ENCODE results near the gene JOSD1. TPM values are rescaled to one million over a fixed set of nuclear protein-coding genes. Genes with fewer than 3 reads are reported as not detected.
A peak's percentile ranks its signal among the peaks of the same experiment; 100 is the strongest.

Gene JOSD1
- total and polyA plus RNA-seq, 2 donors (not counting 3 experiments of a cell fraction or from before 2014, with no cell fraction given), result 61.7 to 73.1 TPM

DNA sequence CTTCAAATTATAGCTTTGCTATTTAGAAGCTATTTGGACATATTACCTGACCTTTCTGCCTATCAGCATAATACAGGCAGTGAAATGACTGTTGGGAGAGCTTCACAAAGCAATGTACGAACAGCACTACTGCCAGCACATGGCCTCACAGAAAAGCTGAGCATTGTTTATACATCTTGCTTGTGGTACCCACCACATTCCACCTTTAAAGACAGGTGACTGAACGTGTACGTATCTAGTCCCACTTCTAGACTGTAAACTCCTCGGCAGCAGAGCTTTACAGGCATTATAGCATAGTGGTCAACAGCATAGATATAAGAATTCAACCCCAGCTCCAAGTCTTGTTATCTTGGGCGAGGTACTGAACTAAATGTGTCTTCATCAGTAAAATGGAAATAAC lies 1.6 kb downstream of the JOSD1 start:
- TF ChIP-seq, protein P1, sequence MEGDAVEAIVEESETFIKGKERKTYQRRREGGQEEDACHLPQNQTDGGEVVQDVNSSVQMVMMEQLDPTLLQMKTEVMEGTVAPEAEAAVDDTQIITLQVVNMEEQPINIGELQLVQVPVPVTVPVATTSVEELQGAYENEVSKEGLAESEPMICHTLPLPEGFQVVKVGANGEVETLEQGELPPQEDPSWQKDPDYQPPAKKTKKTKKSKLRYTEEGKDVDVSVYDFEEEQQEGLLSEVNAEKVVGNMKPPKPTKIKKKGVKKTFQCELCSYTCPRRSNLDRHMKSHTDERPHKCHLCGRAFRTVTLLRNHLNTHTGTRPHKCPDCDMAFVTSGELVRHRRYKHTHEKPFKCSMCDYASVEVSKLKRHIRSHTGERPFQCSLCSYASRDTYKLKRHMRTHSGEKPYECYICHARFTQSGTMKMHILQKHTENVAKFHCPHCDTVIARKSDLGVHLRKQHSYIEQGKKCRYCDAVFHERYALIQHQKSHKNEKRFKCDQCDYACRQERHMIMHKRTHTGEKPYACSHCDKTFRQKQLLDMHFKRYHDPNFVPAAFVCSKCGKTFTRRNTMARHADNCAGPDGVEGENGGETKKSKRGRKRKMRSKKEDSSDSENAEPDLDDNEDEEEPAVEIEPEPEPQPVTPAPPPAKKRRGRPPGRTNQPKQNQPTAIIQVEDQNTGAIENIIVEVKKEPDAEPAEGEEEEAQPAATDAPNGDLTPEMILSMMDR (IDR thresholded peaks at IDR 0.05; ENCODE audit: extremely low read depth in 1 of 2, insufficient read depth in 1 of 2, low read depth in 1 of 2, low read length in 2 of 2), result no peak
- no peak for TF ChIP-seq JUN (IDR thresholded peaks at IDR 0.05; ENCODE audit: borderline replicate concordance, insufficient read depth, insufficient read length, low read depth)
- no peak for TF ChIP-seq MYC (IDR thresholded peaks at IDR 0.05; ENCODE audit: low read depth, low read length)
- TF ChIP-seq GATA2 (IDR thresholded peaks at IDR 0.05; ENCODE audit: insufficient read depth, insufficient read length, low read depth, low read length), result no peak
- TF ChIP-seq, protein P2, sequence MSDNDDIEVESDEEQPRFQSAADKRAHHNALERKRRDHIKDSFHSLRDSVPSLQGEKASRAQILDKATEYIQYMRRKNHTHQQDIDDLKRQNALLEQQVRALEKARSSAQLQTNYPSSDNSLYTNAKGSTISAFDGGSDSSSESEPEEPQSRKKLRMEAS (IDR thresholded peaks at IDR 0.05; ENCODE audit: insufficient read depth, insufficient read length), result no peak
- no peak for TF ChIP-seq FOS (IDR thresholded peaks at IDR 0.05; ENCODE audit: borderline replicate concordance, insufficient read depth, low read length)
- no peak for TF ChIP-seq POLR2A (IDR thresholded peaks at IDR 0.05; ENCODE audit: low read depth, low read length)
- no peak for TF ChIP-seq EZH2 (IDR thresholded peaks at IDR 0.05; ENCODE audit: borderline replicate concordance, low read depth, low read length, severe bottlenecking)
- H3K27me3 ChIP-seq (ENCODE audit: control insufficient read depth in 2 of 2, insufficient read depth in 2 of 2, low read length in 2 of 2), result no peaks in the 10 kb centered on the region
- dilution Hi-C loops (cut with MboI; ENCODE audit: extremely low pct_ligation_motif_present, low sequenced_read_pairs) (no loop called here), intact Hi-C loops (cut with micrococcal nuclease) (no loop called here)
- H3K9me1 ChIP-seq (replicated peaks; ENCODE audit: control insufficient read depth, extremely low read depth, insufficient read depth, low read length), result no peaks in the 10 kb centered on the region
- FAIRE-seq (no peak), DNase-seq (ENCODE audit: low read depth, low spot score) (peak; percentile 28)
- no peak overlapping the region for H2AFZ ChIP-seq (ENCODE audit: low read depth, low read length)
- peak overlapping the region; percentile 91 for H3K9ac ChIP-seq (replicated peaks; ENCODE audit: extremely low read depth, insufficient read depth, low read length)
- no peaks in the 10 kb centered on the region for H3K9me3 ChIP-seq (replicated peaks; ENCODE audit: control insufficient read depth, insufficient read depth, low read length)
- peak overlapping the region; percentile 64 to 78 (median 75) for H3K4me3 ChIP-seq (replicated peaks in 1 of 3; ENCODE audit: insufficient read depth in 1 of 3, low read depth in 1 of 3, low read length in 3 of 3)
- H3K27ac ChIP-seq (ENCODE audit: insufficient read depth, low read depth, low read length), result peak overlapping the region; percentile 93
- H3K79me2 ChIP-seq (ENCODE audit: control insufficient read depth, insufficient read depth, low read length), result peaks cover 50% of the 10 kb centered on the region
- ChIA-PET CTCF (interaction anchor here (0.9 to 7.3 kb wide), 7 partner anchors 8 to 67 kb away, joined by 3 to 59 read pairs (median 4); partner anchors contain the start of genes GTPBP1 and TOMM22), POLR2A (interaction anchor here (1.2 kb wide), 1 partner anchor 17 kb away, joined by 4 read pairs; the partner anchor contains the start of gene TOMM22)
- no peaks in the 10 kb centered on the region for H3K36me3 ChIP-seq (ENCODE audit: control insufficient read depth in 2 of 2, extremely low read depth in 1 of 2, insufficient read depth in 2 of 2, low read length in 2 of 2)
- no TSS peak for BruUV-seq (replicated peaks)
- H3K4me1 ChIP-seq (ENCODE audit: control insufficient read depth, extremely low read depth, insufficient read depth, low read length), result peaks cover 54% of the 10 kb centered on the region
- no peaks in the 10 kb centered on the region for H4K20me1 ChIP-seq (replicated peaks; ENCODE audit: control insufficient read depth, extremely low read depth, insufficient read depth, low read length)
- peak overlapping the region; percentile 77 for H3K4me2 ChIP-seq (ENCODE audit: insufficient read depth, low read length)
